MM.1S (cell line): Measurements from ENCODE around the gene DCTN5.

Source experiments
- DNase-seq: peaks from one replicate; pipeline ENCODE4 v3.0.0-alpha.2; 2015
- H2AFZ ChIP-seq: fragments of 300-600 bp; sonication (generic); 2 replicates; pipeline ENCODE4 v1.6.0; 2016; ENCODE audit warnings: antibody characterized with exemption, low read length
- H3F3A ChIP-seq: fragments of 300-600 bp; sonication (generic); 2 replicates; pipeline ENCODE4 v1.6.1; 2016; ENCODE audit warnings: mild to moderate bottlenecking, antibody characterized with exemption, low read length, moderate library complexity, mixed read lengths; ENCODE audit not compliant: insufficient read depth
- H3K27ac ChIP-seq: fragments of 300-600 bp; sonication (generic); 2 replicates; pipeline ENCODE4 v1.5.1; 2016; ENCODE audit warnings: mild to moderate bottlenecking, low read length
- H3K27me3 ChIP-seq: fragments of 300-600 bp; sonication (generic); replicated peaks from 2 replicates; pipeline ENCODE4 v1.6.0; 2016; ENCODE audit warnings: low read length; ENCODE audit not compliant: insufficient read depth
- H3K36me3 ChIP-seq: fragments of 300-600 bp; sonication (generic); replicated peaks from 2 replicates; pipeline ENCODE4 v1.6.1; 2016; ENCODE audit warnings: mild to moderate bottlenecking, low read length, mixed read lengths; ENCODE audit not compliant: insufficient read depth
- H3K4me1 ChIP-seq: fragments of 300-600 bp; sonication (generic); 2 replicates; pipeline ENCODE4 v1.6.1; 2016; ENCODE audit warnings: low read length, mixed read lengths
- H3K4me2 ChIP-seq: fragments of 300-600 bp; sonication (generic); 2 replicates; pipeline ENCODE4 v1.6.0; 2016; ENCODE audit warnings: low read depth, low read length
- H3K4me3 ChIP-seq: fragments of 300-600 bp; sonication (generic); 2 replicates; pipeline ENCODE4 v1.5.1; 2016; ENCODE audit warnings: low read length, mixed read lengths
- H3K79me2 ChIP-seq: fragments of 300-600 bp; sonication (generic); 2 replicates; pipeline ENCODE4 v1.6.1; 2016; ENCODE audit warnings: mixed run types, low read length, mixed read lengths
- H3K9ac ChIP-seq: fragments of 300-600 bp; sonication (generic); 2 replicates; pipeline ENCODE4 v1.6.1; 2016; ENCODE audit warnings: low read length, mixed read lengths
- H3K9me2 ChIP-seq: fragments of 300-600 bp; sonication (generic); replicated peaks from 2 replicates; pipeline ENCODE4 v1.6.1; 2016; ENCODE audit warnings: mild to moderate bottlenecking, low read length, mixed read lengths; ENCODE audit not compliant: insufficient read depth
- H3K9me3 ChIP-seq: fragments of 300-600 bp; sonication (generic); replicated peaks from 2 replicates; pipeline ENCODE4 v1.6.1; 2016; ENCODE audit warnings: mild to moderate bottlenecking, low read length, mixed read lengths; ENCODE audit not compliant: insufficient read depth
- H4K20me1 ChIP-seq: fragments of 300-600 bp; sonication (generic); 2 replicates; pipeline ENCODE4 v1.6.1; 2016; ENCODE audit warnings: mild to moderate bottlenecking, low read length, moderate library complexity, mixed read lengths; ENCODE audit not compliant: insufficient read depth
- EZH2 ChIP-seq: fragments of 300-600 bp; sonication (generic); optimal IDR thresholded peaks from 2 replicates; pipeline ENCODE3; 2017; ENCODE audit warnings: low read depth, mild to moderate bottlenecking, antibody characterized with exemption, low read length, mixed read lengths
- EZH2phosphoT487 ChIP-seq: fragments of 300-600 bp; sonication (generic); IDR thresholded peaks from 2 replicates; pipeline ENCODE4 v1.6.1; 2018; ENCODE audit warnings: antibody characterized with exemption, low read length
- TF ChIP-seq, protein P1 (sequence below): fragments of 300-600 bp; sonication (generic); IDR thresholded peaks from 2 replicates; pipeline ENCODE4 v1.5.1; 2016; ENCODE audit warnings: antibody characterized with exemption, low read length, mixed read lengths

DCTN5 gene

DNA sequence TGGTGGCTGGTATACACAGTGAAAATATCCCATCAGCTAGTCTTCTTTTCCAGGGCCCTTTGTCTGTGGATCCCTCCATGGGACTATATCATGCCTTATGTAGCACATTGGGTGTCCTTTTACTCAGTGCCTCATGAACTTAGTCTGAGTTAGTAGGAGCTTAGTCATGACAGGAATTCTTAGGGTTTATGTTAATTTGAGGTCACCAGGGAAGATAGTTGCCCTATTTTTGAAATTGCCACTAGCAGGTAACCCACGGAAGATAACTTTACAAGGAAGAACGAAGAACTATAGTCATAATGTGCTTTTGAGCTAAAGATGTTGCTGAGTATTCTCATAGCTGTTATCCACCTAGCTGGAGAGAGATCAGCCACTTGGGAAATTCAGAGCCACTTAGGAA, 22.7 kb downstream of the DCTN5 start:
- H3K9me2 ChIP-seq = no peaks in the 10 kb centered on the region
- DNase-seq = no peak
- TF ChIP-seq, protein P1, sequence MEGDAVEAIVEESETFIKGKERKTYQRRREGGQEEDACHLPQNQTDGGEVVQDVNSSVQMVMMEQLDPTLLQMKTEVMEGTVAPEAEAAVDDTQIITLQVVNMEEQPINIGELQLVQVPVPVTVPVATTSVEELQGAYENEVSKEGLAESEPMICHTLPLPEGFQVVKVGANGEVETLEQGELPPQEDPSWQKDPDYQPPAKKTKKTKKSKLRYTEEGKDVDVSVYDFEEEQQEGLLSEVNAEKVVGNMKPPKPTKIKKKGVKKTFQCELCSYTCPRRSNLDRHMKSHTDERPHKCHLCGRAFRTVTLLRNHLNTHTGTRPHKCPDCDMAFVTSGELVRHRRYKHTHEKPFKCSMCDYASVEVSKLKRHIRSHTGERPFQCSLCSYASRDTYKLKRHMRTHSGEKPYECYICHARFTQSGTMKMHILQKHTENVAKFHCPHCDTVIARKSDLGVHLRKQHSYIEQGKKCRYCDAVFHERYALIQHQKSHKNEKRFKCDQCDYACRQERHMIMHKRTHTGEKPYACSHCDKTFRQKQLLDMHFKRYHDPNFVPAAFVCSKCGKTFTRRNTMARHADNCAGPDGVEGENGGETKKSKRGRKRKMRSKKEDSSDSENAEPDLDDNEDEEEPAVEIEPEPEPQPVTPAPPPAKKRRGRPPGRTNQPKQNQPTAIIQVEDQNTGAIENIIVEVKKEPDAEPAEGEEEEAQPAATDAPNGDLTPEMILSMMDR = no peak
- TF ChIP-seq EZH2 (no peak), EZH2phosphoT487 (no peak)

DNA sequence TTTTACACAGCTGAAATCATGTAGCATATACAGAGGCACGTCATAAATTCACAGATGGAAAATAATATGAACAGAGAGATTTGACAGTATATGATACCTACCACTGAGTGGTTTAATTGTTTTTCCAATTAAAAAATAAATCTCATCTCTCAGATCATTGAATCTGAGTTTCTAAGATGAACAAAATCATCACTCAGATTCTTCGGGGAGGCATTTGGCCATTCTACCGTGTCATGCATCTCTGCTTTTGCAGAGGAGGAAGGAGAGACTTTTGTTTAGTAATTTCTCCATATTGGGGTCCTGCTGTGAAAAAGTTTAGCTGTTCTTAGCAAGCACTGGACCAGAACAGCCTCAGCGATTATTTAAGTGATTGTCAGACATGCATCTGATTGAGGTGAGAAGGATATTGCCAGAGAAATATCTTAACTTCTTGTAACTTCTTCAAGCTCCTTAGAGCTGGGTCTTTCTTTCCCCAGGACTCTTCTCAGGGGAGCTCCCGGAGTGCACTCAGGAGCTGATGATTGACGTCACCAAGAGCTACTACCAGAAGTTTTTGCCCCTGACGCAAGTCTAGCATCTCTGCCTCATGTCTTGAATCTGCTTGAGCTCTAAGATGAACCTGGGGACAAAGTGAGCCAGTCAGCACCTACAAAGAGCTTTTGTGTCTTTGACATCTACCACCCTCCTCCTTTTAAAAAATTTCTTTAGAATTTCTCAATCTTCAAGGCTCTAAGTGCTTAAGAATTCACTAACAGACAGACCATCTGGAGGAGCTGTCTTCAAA, 25.5 kb downstream of the DCTN5 start:
- Histone ChIP-seq H3K9ac (no peak overlapping the region), H3K36me3 (peaks cover 2% of the 10 kb centered on the region; the same call in 1 of the 2 replicates), H2AFZ (no peak overlapping the region), H3K4me2 (no peak overlapping the region), H3K27me3 (no peaks in the 10 kb centered on the region), H3K27ac (no peak overlapping the region), H3K9me2 (no peaks in the 10 kb centered on the region), H3K79me2 (no peaks in the 10 kb centered on the region), H3K4me3 (no peak overlapping the region), H3K9me3 (no peaks in the 10 kb centered on the region), H4K20me1 (no peaks in the 10 kb centered on the region), H3F3A (no peaks in the 10 kb centered on the region), H3K4me1 (no peaks in the 10 kb centered on the region)
- TF ChIP-seq EZH2 = no peak
- no peak for TF ChIP-seq EZH2phosphoT487
- TF ChIP-seq, protein P1 = no peak
- no peak for DNase-seq

More for the DNA sequence above, 22.7 kb downstream of the DCTN5 start:
- Histone ChIP-seq H3K4me1 (no peaks in the 10 kb centered on the region), H3K4me3 (no peak overlapping the region), H3K27me3 (no peaks in the 10 kb centered on the region), H3K9ac (no peak overlapping the region), H3K4me2 (no peak overlapping the region), H3K36me3 (peaks cover 9% of the 10 kb centered on the region; the same call in 1 of the 2 replicates), H3K79me2 (no peaks in the 10 kb centered on the region), H3F3A (no peaks in the 10 kb centered on the region), H3K9me3 (no peaks in the 10 kb centered on the region), H2AFZ (no peak overlapping the region), H4K20me1 (no peaks in the 10 kb centered on the region), H3K27ac (no peak overlapping the region)

DNA sequence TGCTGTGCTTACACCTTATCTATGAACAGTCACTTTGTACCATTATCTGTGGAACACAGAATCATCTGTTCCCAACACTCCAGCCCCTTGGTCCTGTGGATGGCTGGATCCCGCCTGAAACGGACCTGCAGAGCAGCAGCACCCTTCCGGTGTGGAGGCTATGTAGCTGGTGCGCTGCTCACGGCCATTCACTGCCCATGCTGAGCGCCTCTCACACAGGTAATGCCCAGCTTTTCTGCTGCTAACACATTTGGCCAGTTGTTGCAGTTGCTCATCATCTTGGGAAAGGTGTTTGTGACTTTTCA, 26.0 kb downstream of the DCTN5 start:
- Histone ChIP-seq H3K9me3 (no peaks in the 10 kb centered on the region), H3F3A (no peaks in the 10 kb centered on the region), H4K20me1 (no peaks in the 10 kb centered on the region), H3K4me1 (no peaks in the 10 kb centered on the region), H3K4me3 (no peak overlapping the region), H3K9ac (no peak overlapping the region), H3K36me3 (no peaks in the 10 kb centered on the region; the same call in 1 of the 2 replicates), H3K27ac (no peak overlapping the region), H3K9me2 (no peaks in the 10 kb centered on the region), H2AFZ (no peak overlapping the region), H3K27me3 (no peaks in the 10 kb centered on the region), H3K79me2 (no peaks in the 10 kb centered on the region), H3K4me2 (no peak overlapping the region)
- no peak for TF ChIP-seq EZH2
- no peak for TF ChIP-seq EZH2phosphoT487
- TF ChIP-seq, protein P1 = no peak
- DNase-seq = no peak
